ENCODE data around the gene SH2D1B. TPM values are rescaled to one million over a fixed set of nuclear protein-coding genes. Genes with fewer than 3 reads are reported as not detected.
"Not testable (repeated sequence)": the region's sequence is repeated elsewhere in the genome, so short reads cannot be mapped to it uniquely, and the experiment has no call there.

SH2D1B gene, protein sequence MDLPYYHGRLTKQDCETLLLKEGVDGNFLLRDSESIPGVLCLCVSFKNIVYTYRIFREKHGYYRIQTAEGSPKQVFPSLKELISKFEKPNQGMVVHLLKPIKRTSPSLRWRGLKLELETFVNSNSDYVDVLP
- total RNA-seq, result 0.22 TPM in 1 of 2 replicates, not detected in the other

DNA sequence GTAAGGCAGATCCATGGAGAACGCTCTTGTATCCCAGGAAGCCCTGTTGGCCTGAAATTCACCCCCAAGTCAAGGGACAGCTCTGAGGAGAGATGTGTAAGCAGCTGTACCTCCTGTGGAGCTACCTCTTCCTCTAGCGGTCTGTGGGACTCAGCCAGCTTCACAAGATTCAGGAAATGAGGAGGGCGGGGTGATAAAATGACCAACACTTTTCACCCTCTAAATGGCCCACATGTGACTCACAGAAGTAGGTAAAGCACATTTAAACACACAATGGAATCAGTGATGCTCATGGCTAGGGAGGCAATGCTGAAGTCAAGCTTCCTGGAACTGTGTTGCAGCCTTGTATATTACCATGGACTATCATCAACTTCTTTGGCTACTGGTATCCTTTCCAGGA is at the start of gene SH2D1B:
TSS of gene SH2D1B (minus strand) at position 135 of the 400 bp plus-strand sequence. CDS start at position 15, 120 bp downstream.
- peak in 1 of 2 donors; percentile 64 for DNase-seq (ENCODE audit: low read depth in 2 of 2)

GRCh38 chr1:162458236-162458635 is 46.3 kb upstream of the SH2D1B start:
- no peak for DNase-seq (ENCODE audit: low read depth in 2 of 2)

DNA sequence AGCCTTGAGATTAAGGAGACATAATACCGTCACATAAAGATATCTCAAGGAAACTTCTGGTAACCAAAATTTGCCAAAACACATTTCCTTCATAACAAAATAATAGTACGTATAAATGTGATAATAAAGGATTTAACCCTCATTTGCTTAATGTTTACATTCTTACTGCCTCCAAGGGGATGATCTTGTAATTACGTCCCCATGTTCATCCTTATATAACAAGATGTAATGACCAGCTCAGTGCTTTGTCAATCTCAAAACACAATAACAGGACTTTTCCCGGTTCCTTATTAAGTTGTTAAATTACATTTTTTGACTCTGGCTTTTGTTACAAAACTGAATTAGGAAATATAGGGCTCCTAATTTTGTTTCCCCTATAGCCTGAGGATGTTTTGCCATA is 44.4 kb upstream of the SH2D1B start:
- DNase-seq (ENCODE audit: low read depth in 2 of 2), result no peak

GRCh38 chr1:162454361-162454760 is 42.4 kb upstream of the SH2D1B start:
- not testable (repeated sequence) for DNase-seq (ENCODE audit: low read depth in 2 of 2)

DNA sequence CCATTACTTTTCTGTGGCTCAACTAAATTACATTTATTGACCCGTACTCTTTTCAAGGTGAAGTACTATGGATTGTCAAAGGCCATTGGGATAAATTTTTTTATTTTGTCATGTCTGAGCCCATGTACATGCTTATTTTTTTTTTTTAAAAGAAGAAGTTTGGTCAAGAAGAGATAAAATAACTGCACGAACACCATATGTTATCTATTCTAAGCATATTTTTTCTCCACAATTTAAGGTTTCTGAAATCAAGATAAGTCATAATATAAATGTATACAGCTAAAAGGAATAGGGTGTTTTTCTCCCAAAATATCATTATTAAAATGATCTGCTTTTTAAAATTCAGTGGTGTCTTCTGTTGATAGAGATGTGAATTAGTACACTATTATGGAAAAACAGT is 35.0 kb upstream of the SH2D1B start:
- DNase-seq (ENCODE audit: low read depth in 2 of 2), result no peak

DNA sequence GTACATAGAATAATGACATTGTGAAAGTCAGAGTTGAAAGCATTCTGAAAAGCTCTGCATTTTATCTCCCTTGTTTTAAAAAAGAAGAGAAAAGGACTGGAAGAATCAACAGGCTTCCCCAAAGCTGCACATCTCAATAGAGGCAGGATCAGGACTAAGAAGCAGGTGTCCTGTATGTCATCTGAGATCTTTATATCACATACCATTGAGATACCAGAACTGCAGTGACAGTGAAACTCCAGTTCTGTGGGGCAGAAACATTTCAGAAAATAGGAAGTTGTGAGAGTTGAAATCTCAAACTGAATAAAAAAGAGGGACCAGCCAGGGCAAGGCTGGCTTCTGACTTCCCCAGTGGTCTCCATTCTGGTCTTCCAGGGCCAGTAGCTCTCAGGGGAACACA is 33.0 kb upstream of the SH2D1B start:
- DNase-seq (ENCODE audit: low read depth in 2 of 2), result no peak

DNA sequence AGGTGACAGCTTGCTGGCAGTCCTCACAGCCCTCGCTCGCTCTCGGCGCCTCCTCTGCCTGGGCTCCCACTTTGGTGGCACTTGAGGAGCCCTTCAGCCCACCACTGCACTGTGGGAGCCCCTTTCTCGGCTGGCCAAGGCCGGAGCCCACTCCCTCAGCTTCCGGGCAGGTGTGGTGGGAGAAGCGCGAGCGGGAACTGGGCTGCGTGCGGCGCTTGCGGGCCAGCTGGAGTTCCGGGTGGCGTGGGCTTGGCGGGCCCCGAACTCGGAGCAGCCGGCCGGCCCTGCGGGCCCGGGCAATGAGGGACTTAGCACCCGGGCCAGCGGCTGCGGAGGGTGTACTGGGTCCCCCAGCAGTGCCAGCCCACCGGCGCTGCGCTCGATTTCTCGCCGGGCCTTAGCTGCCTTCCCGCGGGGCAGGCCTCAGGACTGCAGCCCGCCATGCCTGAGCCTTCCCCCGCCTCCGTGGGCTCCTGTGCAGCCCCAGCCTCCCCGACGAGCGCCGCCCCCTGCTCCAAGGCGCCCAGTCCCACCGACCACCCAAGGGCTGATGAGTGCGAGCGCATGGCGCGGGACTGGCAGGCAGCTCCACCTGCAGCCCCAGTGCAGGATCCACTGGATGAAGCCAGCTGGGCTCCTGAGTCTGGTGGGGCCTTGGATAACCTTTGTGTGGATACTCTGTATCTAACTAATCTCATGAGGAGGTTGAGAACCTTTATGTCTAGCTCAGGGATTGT is 21.2 kb upstream of the SH2D1B start:
- DNase-seq (ENCODE audit: low read depth in 2 of 2), result not testable (repeated sequence)

DNA sequence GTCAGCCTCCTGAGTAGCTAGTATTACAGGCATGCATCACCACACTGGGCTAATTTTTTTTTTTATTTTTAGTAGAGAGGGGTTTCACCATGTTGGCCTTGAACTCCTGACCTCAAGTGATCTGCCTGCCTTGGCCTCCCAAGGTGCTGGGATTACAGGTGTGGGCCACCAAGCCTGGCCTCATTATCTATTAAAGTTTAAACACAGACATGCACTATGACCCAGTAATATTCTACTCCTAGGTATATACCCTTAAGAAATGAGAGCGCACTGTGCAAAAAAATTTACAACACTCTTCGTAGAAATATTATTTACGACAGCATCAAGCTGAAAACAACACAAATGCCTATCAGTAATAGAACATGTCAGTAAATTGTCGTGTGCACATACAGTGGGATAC is 18.6 kb upstream of the SH2D1B start:
- no peak for DNase-seq (ENCODE audit: low read depth in 2 of 2)

GRCh38 chr1:162422662-162423375 is 10.9 kb upstream of the SH2D1B start:
- DNase-seq (ENCODE audit: low read depth in 2 of 2), result no peak

- DNase-seq (ENCODE audit: low read depth in 2 of 2), result peak in 1 of 2 donors; percentile 27
These were observed 9.6 kb upstream of the SH2D1B start for GRCh38 chr1:162421258-162422164.

DNA sequence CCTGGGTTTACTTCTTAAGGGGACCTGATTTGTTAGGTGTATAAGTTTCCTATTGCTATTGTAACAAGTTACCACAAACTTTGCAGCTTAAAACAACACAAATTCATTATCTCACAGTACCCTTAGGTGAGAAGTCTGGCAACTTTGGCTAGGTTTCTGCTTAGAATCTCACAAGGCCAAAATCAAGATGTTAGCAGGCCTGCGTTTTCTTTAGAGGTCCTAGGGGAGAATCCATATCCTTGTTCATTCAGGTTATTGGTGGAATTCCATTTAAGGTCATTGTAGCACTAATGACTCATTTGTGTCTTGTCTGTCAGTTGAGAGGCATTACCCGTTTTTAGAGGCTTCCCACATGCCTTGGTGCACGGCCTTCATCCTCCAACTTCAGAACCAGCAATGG is 8.2 kb upstream of the SH2D1B start:
- no peak for DNase-seq (ENCODE audit: low read depth in 2 of 2)

- not testable (repeated sequence) for DNase-seq (ENCODE audit: low read depth in 2 of 2)
These were observed 7.6 kb upstream of the SH2D1B start for GRCh38 chr1:162419450-162419931.

DNA sequence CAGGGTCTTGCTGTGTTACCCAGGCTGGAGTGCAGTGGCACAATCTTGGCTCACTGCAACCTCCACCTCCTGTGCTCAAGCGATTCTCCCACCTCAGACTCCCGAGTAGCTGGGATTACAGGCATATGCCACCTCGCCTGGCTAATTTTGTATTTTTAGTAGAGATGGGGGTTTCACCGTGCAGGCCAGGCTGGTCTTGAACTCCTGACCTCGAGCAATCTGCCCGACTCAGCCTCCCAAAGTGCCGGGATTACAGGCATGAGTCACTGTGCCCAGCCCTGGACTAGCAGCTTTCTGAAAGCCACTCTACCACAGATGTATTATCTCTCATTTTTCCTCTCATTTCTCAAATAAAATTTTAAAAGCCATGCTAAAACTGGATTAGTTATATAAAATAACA is 6.6 kb upstream of the SH2D1B start:
- not testable (repeated sequence) for DNase-seq (ENCODE audit: low read depth in 2 of 2)

DNA sequence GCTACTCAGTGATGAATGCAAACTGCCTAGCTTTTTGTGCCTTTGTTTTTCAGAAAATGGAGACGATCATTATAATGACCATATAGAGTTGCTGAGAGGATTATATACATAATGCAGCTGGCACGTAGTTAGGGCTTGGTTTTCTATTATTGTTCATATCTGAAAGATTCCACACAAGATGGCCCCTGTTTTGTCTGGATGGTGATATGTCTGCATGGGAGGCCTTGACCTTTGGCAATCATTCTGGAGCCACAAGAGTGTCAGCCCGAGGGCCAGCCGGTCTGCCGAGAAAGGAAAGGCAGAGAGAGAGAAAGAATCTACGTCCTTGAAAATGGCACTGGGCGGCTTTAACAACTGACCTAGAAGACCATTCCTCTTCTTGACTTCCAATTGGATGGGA is 5.7 kb upstream of the SH2D1B start:
- DNase-seq (ENCODE audit: low read depth in 2 of 2), result no peak

- no peak for DNase-seq (ENCODE audit: low read depth in 2 of 2)
These were observed 5.0 kb upstream of the SH2D1B start for GRCh38 chr1:162416909-162417308.

DNA sequence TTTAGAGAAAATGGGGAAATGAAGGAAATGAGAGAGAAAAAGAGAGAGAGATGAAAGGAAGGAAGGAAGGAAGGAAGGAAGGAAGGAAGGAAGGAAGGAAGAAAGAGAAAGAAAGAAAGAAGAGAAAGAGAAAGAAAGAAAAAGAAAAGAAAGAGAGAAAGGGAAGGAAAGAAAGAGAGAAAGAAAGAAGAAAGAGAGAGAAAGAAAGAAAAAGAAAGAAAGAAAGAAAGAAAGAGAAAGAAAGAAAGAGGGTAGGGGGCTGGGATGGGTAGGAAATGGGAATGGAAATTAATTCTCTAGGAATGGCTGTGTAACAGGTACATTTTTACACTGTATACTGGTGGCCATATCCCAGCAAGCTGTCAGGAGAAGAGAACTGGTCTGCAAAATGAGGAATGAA is 4.3 kb upstream of the SH2D1B start:
- no peak for DNase-seq (ENCODE audit: low read depth in 2 of 2)

DNA sequence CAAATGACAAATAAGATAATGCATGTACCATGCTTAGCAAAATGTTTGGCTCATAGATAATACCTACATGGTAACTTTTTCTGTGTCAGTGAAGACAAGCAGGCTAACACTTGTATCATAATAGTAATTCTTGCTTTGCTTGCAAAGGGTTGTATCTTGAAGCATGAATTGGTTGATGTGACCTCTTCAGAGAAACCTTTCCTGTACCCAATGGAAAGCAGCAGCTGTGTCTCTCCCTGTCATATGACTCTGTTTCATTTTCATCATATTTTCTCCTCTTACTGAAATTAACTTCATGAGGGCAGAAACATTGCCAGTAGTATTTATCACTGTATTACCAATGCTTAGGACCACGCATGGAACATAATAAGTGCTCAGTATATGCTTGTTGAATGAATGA is 4.4 kb downstream of the SH2D1B start:
- DNase-seq (ENCODE audit: low read depth in 2 of 2), result no peak

- peak; percentile 8 to 27 for DNase-seq (ENCODE audit: low read depth in 2 of 2)
These were observed 5.1 kb downstream of the SH2D1B start for GRCh38 chr1:162406811-162407210.

- DNase-seq (ENCODE audit: low read depth in 2 of 2), result peak; percentile 38 to 60
These were observed 6.1 kb downstream of the SH2D1B start for GRCh38 chr1:162405800-162406199.

DNA sequence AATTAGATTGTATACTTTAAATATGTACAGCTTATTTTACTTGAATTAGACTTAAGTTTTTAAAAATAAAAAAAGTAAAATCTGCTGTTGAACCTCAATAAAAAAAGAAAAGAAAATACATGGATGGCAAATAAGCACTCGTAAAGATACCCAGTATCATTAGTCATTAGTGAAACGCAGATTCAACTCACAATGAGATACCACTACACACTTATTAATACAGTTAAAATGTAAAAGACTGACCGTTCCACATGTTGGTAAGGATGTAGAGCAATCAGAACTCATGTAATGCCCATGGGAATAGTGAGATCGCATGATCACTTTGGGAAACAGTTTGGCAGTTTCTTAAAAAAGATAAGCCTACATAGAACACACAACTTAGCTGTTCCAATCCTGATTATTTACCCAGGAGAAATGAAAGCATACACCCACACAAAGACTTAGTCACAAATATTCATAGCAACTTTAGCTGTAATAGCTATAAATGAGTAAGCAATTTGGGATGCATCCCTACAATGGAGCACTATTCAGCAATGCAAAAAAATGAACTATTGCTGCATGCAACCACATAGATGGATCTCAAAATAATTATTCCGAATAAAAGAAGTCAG is 7.3 kb downstream of the SH2D1B start:
- DNase-seq (ENCODE audit: low read depth in 2 of 2), result no peak

- DNase-seq (ENCODE audit: low read depth in 2 of 2), result no peak
These were observed 11.1 kb downstream of the SH2D1B start for GRCh38 chr1:162400790-162401355.

Measured in lung microvascular endothelial cell (primary cell).